Measurements from ENCODE around the gene BCLAF1. TPM values are rescaled to one million over a fixed set of nuclear protein-coding genes. Genes with fewer than 3 reads are reported as not detected.

The BCLAF1 gene
- total and polyA plus RNA-seq, 9 of the 15 experiments (the other 6 are each of a cell fraction or from before 2014, with no cell fraction given) = 65.4 to 286 (median 165) TPM

- TF ChIP-seq ZNF76 (CRISPR knock-in tag; IDR thresholded peaks at IDR 0.05; ENCODE audit: borderline replicate concordance) (no peak), SRSF3 (IDR thresholded peaks at IDR 0.05; ENCODE audit: insufficient read depth, low read length) (no peak)
Observed at GRCh38 chr6:136213853-136214252, 75.8 kb downstream of the BCLAF1 start (continued).

- no peaks in the 10 kb centered on the region for H4K20me1 ChIP-seq (replicated peaks; ENCODE audit: control insufficient read depth, insufficient read depth, low read length)
- no TSS peak for BruUV-seq (replicated peaks)
- H3K27me3 ChIP-seq (ENCODE audit: control insufficient read depth in 2 of 2, insufficient read depth in 2 of 2, low read length in 2 of 2) = peaks cover 17 to 33% of the 10 kb centered on the region in 2 experiments
- ChIA-PET POLR2A (interaction anchor here (0.5 to 1.8 kb wide), 5 partner anchors 8 to 296 kb away, joined by 3 to 6 read pairs (median 4); partner anchors contain the start of gene BCLAF1), CTCF (ENCODE audit: low intra/inter-chr PET ratio) (no interaction called here)
- in situ Hi-C loops (cut with MboI) (no loop called here), intact Hi-C loops (cut with micrococcal nuclease) (no loop called here)
- FAIRE-seq = no peak
- no peaks in the 10 kb centered on the region for H3K9me3 ChIP-seq (replicated peaks; ENCODE audit: control insufficient read depth, insufficient read depth, low read depth, low read length)
- DNase-seq (ENCODE audit: extremely low read depth in 1 of 4, low spot score in 3 of 4) = no peak
- H3K9me1 ChIP-seq (ENCODE audit: control insufficient read depth, insufficient read depth, low read length) = no peaks in the 10 kb centered on the region
- no peaks in the 10 kb centered on the region for H3K4me1 ChIP-seq (replicated peaks in 1 of 2; ENCODE audit: control insufficient read depth in 2 of 2, insufficient read depth in 2 of 2, low read length in 2 of 2)
- H3K9ac ChIP-seq (ENCODE audit: insufficient read depth in 1 of 2, low read depth in 2 of 2, low read length in 2 of 2) = no peak overlapping the region
- H3K79me2 ChIP-seq (ENCODE audit: control insufficient read depth, insufficient read depth, low read length) = no peaks in the 10 kb centered on the region
- no peak for TF ChIP-seq NFRKB (IDR thresholded peaks at IDR 0.05; ENCODE audit: low read depth)
- TF ChIP-seq FOXA1 (IDR thresholded peaks at IDR 0.05; ENCODE audit: borderline replicate concordance) = no peak
- TF ChIP-seq PHF20 (IDR thresholded peaks at IDR 0.05; ENCODE audit: partially characterized antibody) = no peak
- no peak for TF ChIP-seq ZNF384 (IDR thresholded peaks at IDR 0.05; ENCODE audit: low read depth, low read length)
- TF ChIP-seq RFX7 (CRISPR knock-in tag; IDR thresholded peaks at IDR 0.05) = no peak
- TF ChIP-seq, protein P1, sequence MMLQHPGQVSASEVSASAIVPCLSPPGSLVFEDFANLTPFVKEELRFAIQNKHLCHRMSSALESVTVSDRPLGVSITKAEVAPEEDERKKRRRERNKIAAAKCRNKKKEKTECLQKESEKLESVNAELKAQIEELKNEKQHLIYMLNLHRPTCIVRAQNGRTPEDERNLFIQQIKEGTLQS (IDR thresholded peaks at IDR 0.05) = no peak
- TF ChIP-seq, protein P1 (CRISPR knock-in tag; conservative IDR thresholded peaks at IDR 0.05) = no peak
- ATAC-seq = no peak
- no peak overlapping the region for H3K27ac ChIP-seq (ENCODE audit: extremely low read depth, low read depth, low read length)
- WGBS (ENCODE audit: insufficient coverage, low coverage, missing lambda C conversion rate) = 0% methylated on average over 5 of the region's 5 CpGs
- no peak overlapping the region for H2AFZ ChIP-seq (ENCODE audit: low read depth, low read length)
- H3K4me2 ChIP-seq (ENCODE audit: insufficient read depth, low read length) = no peak overlapping the region
- no peak overlapping the region for H3K4me3 ChIP-seq
- H3K36me3 ChIP-seq (ENCODE audit: control insufficient read depth, insufficient read depth, low read length) = no peaks in the 10 kb centered on the region
Observed at GRCh38 chr6:136213012-136213539, 76.6 kb downstream of the BCLAF1 start.
